ENCODE data around the gene SH3TC2. TPM values are rescaled to one million over a fixed set of nuclear protein-coding genes. Genes with fewer than 3 reads are reported as not detected.
A peak's percentile ranks its signal among the peaks of the same experiment; 100 is the strongest.
"Not testable (repeated sequence)": the region's sequence is repeated elsewhere in the genome, so short reads cannot be mapped to it uniquely, and the experiment has no call there.

SH3TC2 gene
- 2.4 and 7.2 TPM in 2 replicates for total RNA-seq (2014; rRNA removed; shearing (Covaris generic))

DNA sequence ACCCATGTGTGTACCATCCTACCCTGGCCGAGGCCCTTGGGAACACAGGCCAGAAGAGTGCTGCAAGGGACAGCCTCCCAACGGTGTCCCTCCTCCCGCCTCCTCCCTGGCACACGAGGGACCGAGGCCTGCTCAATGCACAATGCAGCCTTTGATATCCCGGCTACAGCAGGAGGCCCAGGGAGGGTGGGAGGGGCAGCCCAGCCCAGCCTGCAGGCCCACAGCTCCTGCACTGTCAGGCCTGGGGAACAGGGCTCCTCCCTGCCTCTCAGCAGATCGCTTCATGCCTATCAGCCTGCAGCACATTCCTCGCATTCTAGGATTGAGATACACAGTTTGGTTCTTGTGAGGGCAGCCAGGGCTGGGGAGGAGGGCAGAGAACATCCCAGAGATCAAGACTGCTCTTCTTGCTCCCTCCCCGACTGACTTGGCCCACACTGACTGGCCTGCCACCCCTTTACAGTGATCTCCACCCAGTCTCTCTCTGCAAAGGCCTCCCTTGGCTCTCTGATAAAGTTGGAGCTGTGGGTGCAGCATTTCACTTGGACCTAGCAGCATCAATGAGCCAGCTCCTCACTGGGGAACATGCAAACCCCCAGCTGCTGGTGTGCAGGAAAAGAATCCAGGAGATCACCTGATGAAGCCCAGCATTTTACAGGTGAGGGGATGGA, at the start of gene SH3TC2:
TSS of gene SH3TC2 (minus strand) at position 46 of the 671 bp plus-strand sequence. CDS start at position 6, 40 bp downstream.
- DNase-seq (ENCODE audit: low read depth): peak; percentile 79

GRCh38 chr5:149110406-149110805, 47.5 kb upstream of the SH3TC2 start:
- peak; percentile 54 for DNase-seq (ENCODE audit: low read depth)

DNA sequence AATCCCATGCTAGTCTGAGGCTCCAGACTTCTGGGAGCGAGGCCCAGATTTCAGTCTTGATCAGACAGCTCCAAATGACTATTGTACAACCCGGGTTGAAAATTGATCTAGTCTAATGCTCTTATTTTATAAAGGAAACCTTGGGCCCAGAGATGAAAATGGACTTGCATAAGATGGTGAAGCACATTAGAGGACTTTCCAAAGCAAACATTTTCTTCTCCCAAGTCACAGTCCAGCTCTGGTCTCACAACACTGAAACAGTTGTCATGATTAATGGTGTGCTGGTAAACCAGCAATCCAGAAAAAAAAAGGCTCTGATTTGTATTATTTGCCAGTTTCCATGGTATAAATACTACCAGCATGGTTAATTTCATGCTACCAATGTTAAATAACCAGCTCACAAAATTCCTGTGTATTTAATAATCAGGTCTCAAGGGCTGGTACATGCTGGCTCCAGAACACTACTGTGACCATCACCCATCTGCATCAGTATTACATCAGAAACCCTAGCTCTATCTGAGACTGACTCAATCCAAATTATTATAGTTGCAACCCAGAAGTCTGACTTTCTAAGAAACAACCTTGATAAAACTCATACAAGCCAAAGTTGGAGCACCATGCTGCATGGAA, 45.9 kb upstream of the SH3TC2 start:
- DNase-seq (ENCODE audit: low read depth): peak; percentile 7

- no peak for DNase-seq (ENCODE audit: low read depth)
These were observed 37.5 kb upstream of the SH3TC2 start for GRCh38 chr5:149100331-149100730.

GRCh38 chr5:149099920-149100319, 37.1 kb upstream of the SH3TC2 start:
- DNase-seq (ENCODE audit: low read depth): no peak

DNA sequence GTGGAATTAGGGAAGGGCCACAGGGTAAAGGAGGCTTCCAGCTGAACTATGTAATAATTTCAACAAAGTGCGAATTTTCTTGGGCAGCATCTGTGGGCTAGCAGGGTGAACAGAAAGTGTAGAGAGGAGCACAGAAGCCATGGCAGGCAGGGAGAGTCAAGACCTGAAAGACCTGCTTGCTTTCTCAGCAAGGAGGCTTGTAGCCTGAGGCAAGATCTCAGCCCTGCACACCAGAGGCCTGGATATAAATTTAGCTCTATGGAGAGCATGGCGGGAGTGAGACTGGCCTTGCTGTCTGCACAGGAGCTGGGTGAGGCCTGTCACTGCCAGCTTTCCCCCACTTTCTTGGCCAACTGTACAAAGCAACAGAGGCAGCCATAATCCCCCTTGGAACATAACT, 32.1 kb upstream of the SH3TC2 start:
- DNase-seq (ENCODE audit: low read depth): peak; percentile 29

GRCh38 chr5:149093625-149094024, 30.8 kb upstream of the SH3TC2 start:
- DNase-seq (ENCODE audit: low read depth): no peak

- no peak for DNase-seq (ENCODE audit: low read depth)
These were observed 26.9 kb upstream of the SH3TC2 start for GRCh38 chr5:149089796-149090195.

- no peak for DNase-seq (ENCODE audit: low read depth)
These were observed 25.8 kb upstream of the SH3TC2 start for GRCh38 chr5:149088686-149089085.

- DNase-seq (ENCODE audit: low read depth): no peak
These were observed 21.0 kb upstream of the SH3TC2 start for GRCh38 chr5:149083846-149084245.

- no peak for DNase-seq (ENCODE audit: low read depth)
These were observed 19.4 kb upstream of the SH3TC2 start for GRCh38 chr5:149082271-149082670.

GRCh38 chr5:149080294-149080693, 17.4 kb upstream of the SH3TC2 start:
- no peak for DNase-seq (ENCODE audit: low read depth)

DNA sequence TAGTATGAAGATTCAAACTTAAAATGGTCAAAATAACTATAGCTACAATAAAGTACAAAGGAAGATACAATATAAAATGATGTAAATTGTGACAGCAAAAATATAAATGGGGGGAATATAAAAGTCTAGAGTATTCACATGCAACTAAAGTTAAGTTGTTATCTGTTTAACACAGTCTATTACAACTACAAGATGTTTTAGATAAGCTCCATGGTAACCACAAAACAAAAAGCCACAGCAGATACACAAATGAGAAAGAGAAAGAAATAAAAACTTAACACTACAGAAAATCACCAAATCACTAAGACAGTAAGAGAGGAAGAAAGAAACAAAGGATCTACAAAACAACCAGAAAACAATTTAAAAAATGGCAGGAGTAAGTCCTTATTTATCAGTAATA, 17.0 kb upstream of the SH3TC2 start:
- DNase-seq (ENCODE audit: low read depth): peak; percentile 85

- not testable (repeated sequence) for DNase-seq (ENCODE audit: low read depth)
These were observed 11.2 kb upstream of the SH3TC2 start for GRCh38 chr5:149074071-149074470.

DNA sequence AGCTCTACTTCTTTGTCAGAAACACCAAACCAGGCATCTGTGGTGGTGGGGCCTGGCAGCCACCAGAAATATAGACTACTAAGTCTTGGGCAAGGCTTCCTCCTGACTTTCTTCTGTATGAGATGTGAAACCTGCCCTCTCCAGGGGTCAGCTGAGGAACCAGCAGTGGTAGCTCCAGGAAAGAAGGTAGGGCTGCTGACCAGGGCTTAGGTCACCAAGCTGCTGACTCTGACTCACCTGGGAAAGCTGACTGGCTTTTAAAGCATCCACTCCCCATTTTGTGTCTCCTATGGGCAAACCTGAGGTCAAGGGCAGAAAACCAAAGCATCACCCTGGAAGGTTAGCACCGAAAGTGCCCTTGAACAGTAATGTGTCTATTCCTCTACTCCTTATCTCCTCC, 10.4 kb upstream of the SH3TC2 start:
- peak; percentile 61 for DNase-seq (ENCODE audit: low read depth)

DNA sequence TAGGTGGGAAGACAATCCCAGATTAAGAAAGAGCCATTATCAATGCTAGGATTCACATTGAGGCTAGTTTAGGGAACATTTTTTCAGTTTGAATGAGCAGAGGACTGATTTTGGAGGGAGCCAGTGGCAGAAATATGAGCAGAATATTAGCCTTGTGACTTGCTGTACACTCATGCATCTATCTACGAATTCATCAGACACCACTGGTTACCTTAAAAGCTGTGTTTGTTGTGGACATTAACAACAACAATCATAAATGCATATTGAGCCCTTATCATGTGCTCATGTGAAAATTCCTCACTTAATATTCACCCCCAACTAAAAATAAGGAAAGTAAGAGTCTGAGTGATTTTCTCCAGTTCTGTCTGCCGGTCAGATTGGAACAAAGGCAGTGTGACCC, 9.9 kb upstream of the SH3TC2 start:
- DNase-seq (ENCODE audit: low read depth): no peak

DNA sequence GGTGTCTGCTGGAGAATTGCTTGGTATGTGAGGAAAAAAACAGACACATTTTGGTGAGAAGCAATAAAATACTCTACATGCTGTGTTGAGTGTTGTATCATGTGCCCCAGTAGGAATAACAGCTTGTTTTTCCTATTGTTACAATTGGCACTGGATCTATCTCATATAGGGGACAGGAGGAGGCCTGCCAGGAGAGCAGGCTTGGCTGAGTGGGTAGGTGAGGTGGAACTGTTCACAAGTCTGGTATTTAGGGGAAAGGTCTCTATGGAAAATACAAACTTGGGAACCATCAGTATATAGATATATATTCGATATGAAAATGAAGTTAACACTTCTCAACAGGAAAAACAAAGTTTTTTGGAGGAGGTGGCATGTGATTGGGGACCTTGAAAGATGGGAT, 9.5 kb upstream of the SH3TC2 start:
- no peak for DNase-seq (ENCODE audit: low read depth)

DNA sequence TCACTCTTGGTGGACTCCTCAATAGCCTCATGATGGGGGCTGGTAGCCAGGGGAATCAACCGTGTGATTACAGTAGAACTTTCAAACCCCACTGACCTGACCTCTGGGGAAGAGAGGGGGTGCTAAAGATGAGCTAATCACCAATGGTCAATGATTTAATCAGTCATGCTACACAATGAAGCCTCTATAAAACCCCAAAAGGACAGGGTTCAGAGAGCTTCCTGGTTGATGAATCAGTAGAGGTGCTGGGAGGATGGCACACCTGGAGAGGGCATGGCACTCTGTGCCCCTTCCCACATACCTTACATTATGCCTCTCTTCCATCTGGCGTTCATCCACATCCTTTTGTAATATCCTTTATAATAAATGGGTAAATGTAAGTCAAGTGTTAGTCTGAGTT, 8.9 kb upstream of the SH3TC2 start:
- DNase-seq (ENCODE audit: low read depth): no peak

- no peak for DNase-seq (ENCODE audit: low read depth)
These were observed 8.4 kb upstream of the SH3TC2 start for GRCh38 chr5:149071216-149071615.

DNA sequence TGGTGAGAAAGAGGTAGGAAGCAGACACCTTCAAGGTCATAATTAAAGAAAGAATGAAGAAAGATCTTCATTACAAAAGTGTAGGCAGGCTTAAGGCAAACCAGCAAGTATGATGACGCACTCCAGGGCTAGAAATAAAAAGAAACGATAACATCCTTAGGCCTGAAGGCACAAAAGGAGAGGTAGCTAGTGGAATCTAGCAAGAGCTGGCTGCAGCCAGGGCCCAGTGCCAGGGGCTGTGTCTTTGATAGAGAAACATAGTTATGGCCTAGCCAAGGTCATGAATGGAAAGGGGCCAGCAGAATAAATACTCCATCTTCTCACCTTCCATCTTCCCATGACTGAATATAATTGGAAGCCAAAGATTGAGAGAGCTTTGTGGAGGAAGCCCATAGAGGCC, 6.8 kb upstream of the SH3TC2 start:
- DNase-seq (ENCODE audit: low read depth): peak; percentile 27

DNA sequence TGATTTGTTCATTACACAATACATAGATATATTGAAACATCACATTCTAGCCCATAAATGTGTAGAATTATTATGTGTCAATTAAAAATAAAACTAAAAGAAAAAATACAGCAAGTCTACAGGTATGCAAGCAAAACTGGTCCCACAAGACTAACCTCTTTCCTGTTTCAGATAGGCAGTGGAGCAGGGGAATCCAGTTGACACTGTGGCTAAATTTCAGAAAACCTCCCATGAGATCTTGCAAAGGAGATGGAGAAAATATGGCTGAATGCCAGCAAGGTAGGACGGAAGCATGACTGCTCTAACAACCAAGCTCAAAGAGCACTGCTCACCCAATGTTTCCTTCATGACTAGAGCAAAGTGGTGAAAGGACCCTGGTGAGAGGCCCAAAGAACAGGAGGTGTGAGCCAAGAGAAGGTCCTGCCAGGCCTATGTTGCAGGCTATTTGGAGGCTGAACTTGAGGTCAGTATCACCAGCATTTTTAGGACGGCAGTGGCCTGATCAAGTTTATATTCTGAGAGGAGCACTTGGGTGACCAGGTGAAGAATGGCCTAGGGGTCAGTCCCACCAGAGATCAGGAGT, 1.1 kb upstream of the SH3TC2 start:
- no peak for DNase-seq (ENCODE audit: low read depth)

- DNase-seq (ENCODE audit: low read depth): peak; percentile 99
These were observed 368 bp downstream of the SH3TC2 start for GRCh38 chr5:149062371-149063016.

- no peak for DNase-seq (ENCODE audit: low read depth)
These were observed 1.5 kb downstream of the SH3TC2 start for GRCh38 chr5:149061341-149061740.
